Stimulated activated CD8-positive, alpha-beta memory T cell treated with anti-CD3 and anti-CD28 coated beads, Interleukin-4, amount 100 ng/mL, for 1 hour (primary cell): ENCODE measurements around the gene KIF26B.
"Not testable (repeated sequence)": the region's sequence is repeated elsewhere in the genome, so short reads cannot be mapped to it uniquely, and the experiment has no call there.

ENCODE experiments used
- DNase-seq, 2 donors: peaks; one replicate each; pipeline ENCODE4 v3.0.0-alpha.2; 2020; ENCODE audit warnings: low read depth in 2 of 2, low spot score in 1 of 2

Gene KIF26B

GRCh38 chr1:245671966-245672767 is 517.4 kb downstream of the KIF26B start:
- no peak for DNase-seq

- DNase-seq: not testable (repeated sequence)
Observed at GRCh38 chr1:245672836-245673656, 518.3 kb downstream of the KIF26B start.

GRCh38 chr1:245673881-245674414 is 519.2 kb downstream of the KIF26B start:
- DNase-seq: no peak

GRCh38 chr1:245677461-245678240 is 522.9 kb downstream of the KIF26B start:
- no peak for DNase-seq

- DNase-seq: no peak
Observed at GRCh38 chr1:245678860-245679411, 524.2 kb downstream of the KIF26B start.

- no peak for DNase-seq
Observed at GRCh38 chr1:245679821-245680780, 525.3 kb downstream of the KIF26B start.

GRCh38 chr1:245682638-245683628 is 528.1 kb downstream of the KIF26B start:
- DNase-seq: no peak

GRCh38 chr1:245683676-245684075 is 528.9 kb downstream of the KIF26B start:
- no peak for DNase-seq

- DNase-seq: no peak
Observed at GRCh38 chr1:245684166-245684565, 529.4 kb downstream of the KIF26B start.

- no peak for DNase-seq
Observed at GRCh38 chr1:245684571-245684970, 529.8 kb downstream of the KIF26B start.

GRCh38 chr1:245685111-245685810 is 530.5 kb downstream of the KIF26B start:
- DNase-seq: no peak

GRCh38 chr1:245686006-245686405 is 531.2 kb downstream of the KIF26B start:
- no peak for DNase-seq

GRCh38 chr1:245686446-245687030 is 531.8 kb downstream of the KIF26B start:
- no peak for DNase-seq

- no peak for DNase-seq
Observed at GRCh38 chr1:245687152-245687635, 532.4 kb downstream of the KIF26B start.

GRCh38 chr1:245687636-245688535 is 533.1 kb downstream of the KIF26B start:
- no peak for DNase-seq
